Esophagus squamous epithelium (tissue), 5 donors: ENCODE results near the gene GJB4. TPM values are rescaled to one million over a fixed set of nuclear protein-coding genes. Genes with fewer than 3 reads are reported as not detected.
A peak's percentile ranks its signal among the peaks of the same experiment; 100 is the strongest.
"Not testable (repeated sequence)": the region's sequence is repeated elsewhere in the genome, so short reads cannot be mapped to it uniquely, and the experiment has no call there.

ENCODE experiments used
- DNase-seq: peaks from one replicate; lab custom pipeline; 2025; lab: John Stamatoyannopoulos, UW
- H3K27ac ChIP-seq, 4 donors: fragments of 200-600 bp; sonication (generic); one replicate each; pipeline ENCODE4 v1.5.1; 2016 to 2019; ENCODE audit warnings: mild to moderate bottlenecking in 1 of 4
- H3K27me3 ChIP-seq, 4 donors: fragments of 200-600 bp; sonication (generic); 1 replicate in 3 of 4; 2 replicates in 1 of 4; pipeline versions ENCODE4 v1.5.1 to v1.6.0; 2017 to 2021; ENCODE audit warnings: antibody characterized with exemption in 1 of 4
- H3K36me3 ChIP-seq, 3 donors: fragments of 200-600 bp; sonication (generic); one replicate each; pipeline ENCODE4 v1.5.1; 2016 to 2019
- H3K4me1 ChIP-seq, 3 donors: fragments of 200-600 bp; sonication (generic); one replicate each; pipeline ENCODE4 v1.5.1; 2017 to 2019
- H3K4me3 ChIP-seq, 4 donors: fragments of 200-600 bp; sonication (generic); 1 replicate in 3 of 4; 2 replicates in 1 of 4; pipeline ENCODE4 v1.5.1; 2016 to 2019; ENCODE audit warnings: mild to moderate bottlenecking in 2 of 4, moderate library complexity in 1 of 4
- H3K9me3 ChIP-seq, 3 donors: fragments of 200-600 bp; sonication (generic); one replicate each; pipeline ENCODE4 v1.5.1; 2016 to 2019
- CTCF ChIP-seq, 6 experiments: fragments of 450-650 bp in 4 of 6; fragments of 200-600 bp in 2 of 6; sonication (generic) in 2 of 6; IDR thresholded peaks; one replicate each; pipeline ENCODE4 v1.5.1; 2016 to 2019; ENCODE audit warnings: antibody characterized with exemption in 6 of 6, mild to moderate bottlenecking in 4 of 6, moderate library complexity in 4 of 6
- POLR2A ChIP-seq, 4 donors: fragments of 450-650 bp; IDR thresholded peaks; one replicate each; pipeline ENCODE4 v1.6.1; 2017; ENCODE audit warnings: antibody characterized with exemption in 4 of 4, mild to moderate bottlenecking in 4 of 4, moderate library complexity in 3 of 4
- WGBS, 2 donors: methylation state at CpG; one replicate each; pipeline ENCODE4 v1.1.5; 2018; 5-methylcytosine and 5-hydroxymethylcytosine counted together
- intact Hi-C: fragments of 100-400 bp; cut with DNase I; formaldehyde crosslinking; loops from one replicate; pipeline ENCODE4 v1.15.0; 2022
- total RNA-seq, 4 donors: library from RNA; depleted of rRNA; stranded (reverse); fragments of >200 nt; gene quantifications; one replicate each; pipeline ENCODE4 v1.1.0, GENCODE V29; 2016
- donor health status: DM: yes; HTN: yes; CAD: no.

GJB4 gene
- total RNA-seq, 4 donors from 2014 or later = 1.3 to 6.7 (median 2.2) TPM

DNA sequence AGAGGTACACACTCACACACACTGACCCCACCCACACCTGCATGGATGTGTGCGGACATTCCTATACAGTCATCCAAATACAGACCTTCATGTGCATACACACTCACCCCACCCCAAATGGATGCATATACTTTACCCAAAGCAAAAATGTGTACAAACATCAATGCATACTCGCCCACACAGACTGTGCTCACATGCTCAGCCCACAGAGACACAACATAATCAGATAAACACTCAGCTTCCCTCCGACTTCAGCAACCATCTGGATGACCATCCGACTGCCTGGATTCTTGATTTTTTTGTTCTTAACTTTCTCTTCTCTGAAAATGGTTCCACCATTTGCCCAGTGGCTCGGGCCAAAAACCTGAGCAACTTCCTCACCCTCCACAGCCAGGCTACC lies 29.1 kb upstream of the GJB4 start:
- DNase-seq = no peak
- Histone ChIP-seq H3K36me3 (no peaks in the 10 kb centered on the region), H3K27me3 (peaks cover 0 to 28% (median 0%) of the 10 kb centered on the region in 4 donors), H3K9me3 (no peaks in the 10 kb centered on the region), H3K27ac (no peak overlapping the region), H3K4me3 (no peak overlapping the region), H3K4me1 (no peaks in the 10 kb centered on the region)
- TF ChIP-seq CTCF (IDR thresholded peaks at IDR 0.05) = no peak
- TF ChIP-seq POLR2A (IDR thresholded peaks at IDR 0.05) = no peak
- WGBS, 2 donors = 75 to 78% methylated on average over 5 of the region's 5 CpGs
- intact Hi-C loops = no loop called here

DNA sequence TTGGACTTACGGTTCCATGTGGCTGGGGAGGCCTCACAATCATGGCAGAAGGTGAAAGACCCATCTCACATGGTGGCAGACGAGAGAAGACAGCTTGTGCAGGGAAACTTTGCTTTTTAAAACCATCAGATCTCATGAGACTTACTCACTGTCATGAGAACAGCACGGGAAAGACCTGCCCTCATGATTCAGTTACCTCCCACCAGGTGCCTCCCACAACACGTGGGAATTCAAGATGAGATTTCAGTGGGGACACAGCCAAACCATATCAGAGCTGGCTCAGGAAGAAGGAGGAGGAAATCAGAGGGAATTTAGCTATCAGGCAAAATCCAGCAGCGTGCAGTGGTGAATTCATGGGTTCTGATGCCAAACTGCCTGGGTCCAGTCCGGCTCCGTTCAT lies 26.7 kb upstream of the GJB4 start:
- H3K9me3 ChIP-seq, H3K36me3 ChIP-seq, DNase-seq, intact Hi-C loops, H3K4me3 ChIP-seq, H3K27ac ChIP-seq, H3K4me1 ChIP-seq: not testable (repeated sequence)
- peaks cover 0 to 32% (median 0%) of the 10 kb centered on the region in 4 donors for H3K27me3 ChIP-seq
- WGBS, 2 donors = 66 to 86% methylated on average over 6 to 7 of the region's 7 CpGs

DNA sequence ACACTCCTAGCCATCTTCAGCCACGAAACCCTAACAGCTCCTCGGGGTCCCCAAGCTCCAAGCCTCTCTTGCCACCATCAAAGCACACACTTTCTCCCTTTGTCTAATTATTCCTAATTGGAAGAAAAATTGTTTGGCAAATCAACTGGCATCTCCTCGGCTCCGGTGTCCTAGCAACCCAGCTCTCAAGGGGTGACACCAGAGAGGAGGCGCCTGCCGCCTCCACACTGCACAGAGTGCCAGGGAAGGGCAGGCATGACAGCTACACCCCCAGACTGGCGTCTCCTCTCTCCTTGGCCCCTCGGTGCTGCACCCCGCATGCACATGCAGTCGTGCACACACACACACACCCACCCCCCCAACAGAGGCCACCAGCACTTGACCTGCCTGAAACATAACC lies 22.8 kb upstream of the GJB4 start:
- TF ChIP-seq CTCF (IDR thresholded peaks at IDR 0.05) = no peak
- no peak for TF ChIP-seq POLR2A (IDR thresholded peaks at IDR 0.05)
- Histone ChIP-seq H3K27ac (no peak overlapping the region), H3K9me3 (no peaks in the 10 kb centered on the region), H3K4me1 (peaks cover 0 to 5% (median 0%) of the 10 kb centered on the region in 3 donors), H3K36me3 (no peaks in the 10 kb centered on the region), H3K4me3 (no peak overlapping the region), H3K27me3 (peaks cover 0 to 27% (median 0%) of the 10 kb centered on the region in 4 donors)
- intact Hi-C loops = no loop called here
- 67 to 100% methylated on average over 1 to 8 of the region's 10 CpGs for WGBS, 2 donors
- no peak for DNase-seq

DNA sequence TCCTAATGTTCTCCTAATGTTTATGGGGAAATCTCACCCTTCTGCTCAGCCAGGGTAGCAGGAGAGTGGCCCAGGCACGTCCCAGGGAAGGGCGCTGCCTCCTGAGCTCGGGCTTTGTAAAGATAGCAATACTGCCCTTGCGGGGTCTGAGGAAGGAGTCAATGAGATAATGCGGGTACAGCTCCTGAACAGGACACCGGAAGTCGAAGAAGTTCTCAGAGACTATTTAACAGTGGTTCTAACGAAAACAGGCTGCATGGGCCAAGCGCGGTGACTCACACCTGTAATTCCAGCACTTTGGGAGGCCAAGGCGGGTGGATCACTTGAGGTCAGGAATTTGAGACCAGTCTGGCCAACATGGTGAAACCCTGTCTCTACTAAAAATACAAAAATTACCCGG lies 22.3 kb upstream of the GJB4 start:
- H3K4me3 ChIP-seq, DNase-seq, H3K9me3 ChIP-seq, H3K36me3 ChIP-seq, intact Hi-C loops, H3K27ac ChIP-seq, H3K4me1 ChIP-seq: not testable (repeated sequence)
- WGBS, 2 donors = 70 to 80% methylated on average over 6 to 10 of the region's 12 CpGs
- peaks cover 0 to 27% (median 0%) of the 10 kb centered on the region in 4 donors for H3K27me3 ChIP-seq

DNA sequence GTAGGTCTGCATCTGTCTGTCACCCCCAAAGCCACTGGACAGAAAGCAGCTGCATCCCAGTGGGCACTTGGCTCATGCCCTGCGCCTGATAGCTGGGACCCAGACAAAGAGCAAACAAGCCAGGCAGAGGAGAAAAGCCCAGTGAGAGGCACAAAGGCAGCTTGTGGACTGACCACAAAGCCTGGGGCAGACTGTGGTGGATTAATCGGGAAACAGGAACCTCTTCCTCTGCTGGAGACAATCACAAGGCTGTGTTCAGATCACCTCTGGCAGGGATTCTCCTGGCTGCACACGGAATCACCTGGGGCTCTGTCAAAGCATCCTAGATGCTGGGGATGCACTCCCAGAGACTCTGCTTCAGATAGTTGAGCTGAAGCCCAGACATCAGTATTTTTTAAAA lies 19.9 kb upstream of the GJB4 start:
- TF ChIP-seq CTCF (IDR thresholded peaks at IDR 0.05) = no peak
- no peak for TF ChIP-seq POLR2A (IDR thresholded peaks at IDR 0.05)
- Histone ChIP-seq H3K9me3 (no peaks in the 10 kb centered on the region), H3K36me3 (no peaks in the 10 kb centered on the region), H3K27me3 (peaks cover 0 to 27% (median 0%) of the 10 kb centered on the region in 4 donors), H3K4me1 (peaks cover 0 to 10% (median 0%) of the 10 kb centered on the region in 3 donors), H3K27ac (no peak overlapping the region), H3K4me3 (no peak overlapping the region)
- intact Hi-C loops = no loop called here
- WGBS, 2 donors = 28 to 40% methylated on average over 1 to 3 of the region's 3 CpGs
- DNase-seq = no peak

DNA sequence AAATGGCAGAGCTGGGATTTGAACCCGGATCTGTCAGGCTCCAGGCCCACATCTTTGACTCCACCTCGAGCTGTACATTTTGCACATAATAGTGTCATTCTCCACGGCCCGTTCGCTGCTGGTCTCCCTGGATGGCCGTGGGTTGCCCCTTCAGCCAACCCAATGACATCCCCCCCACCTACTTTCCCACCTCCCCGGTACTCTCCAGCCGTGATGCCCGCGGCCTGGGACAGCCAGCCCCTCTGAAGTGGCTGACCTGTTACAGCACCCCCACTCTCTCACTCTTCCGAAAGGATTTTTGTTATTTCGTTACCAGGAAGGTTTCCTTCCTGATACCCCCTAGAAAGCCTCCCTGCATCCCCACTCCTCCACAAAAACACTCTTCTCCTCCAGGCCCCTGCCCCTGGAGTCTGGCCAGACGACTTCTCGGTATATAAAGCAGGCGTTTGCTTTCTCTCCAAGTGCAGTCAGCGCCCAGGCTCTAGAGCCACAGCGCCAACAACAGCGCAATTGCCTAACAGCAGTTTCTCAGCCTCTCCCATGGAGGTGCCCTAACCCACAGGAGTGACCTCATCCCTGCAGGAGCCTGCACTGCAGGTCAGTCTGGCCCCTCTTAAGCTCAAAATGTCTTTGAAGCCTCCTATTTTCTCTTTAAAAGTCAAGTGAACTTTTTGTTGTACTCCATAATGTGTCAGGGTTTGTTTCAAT lies 19.2 kb upstream of the GJB4 start:
- H3K27ac ChIP-seq = peak overlapping the region in 1 of 4 donors; percentile 23
- peaks cover 0 to 10% (median 0%) of the 10 kb centered on the region in 3 donors for H3K4me1 ChIP-seq
- H3K9me3 ChIP-seq = no peaks in the 10 kb centered on the region
- intact Hi-C loops = no loop called here
- H3K4me3 ChIP-seq = no peak overlapping the region
- 56 to 58% methylated on average over 18 of the region's 18 CpGs for WGBS, 2 donors
- DNase-seq = no peak
- TF ChIP-seq CTCF (IDR thresholded peaks at IDR 0.05) (no peak), POLR2A (IDR thresholded peaks at IDR 0.05) (no peak)
- H3K27me3 ChIP-seq = peaks cover 0 to 26% (median 0%) of the 10 kb centered on the region in 4 donors
- H3K36me3 ChIP-seq = no peaks in the 10 kb centered on the region
